Upper lobe of right lung (tissue), 1 donor: ENCODE measurements around the gene NPB. TPM values are rescaled to one million over a fixed set of nuclear protein-coding genes. Genes with fewer than 3 reads are reported as not detected.

Experiments used
- ATAC-seq: fragments of 200-7000 bp; cut with Tn5 transposase; one replicate; pipeline ENCODE4 v1.9.1; 2020; ENCODE audit warnings: mild to moderate bottlenecking, moderate library complexity
- DNase-seq: peaks from one replicate; pipeline ENCODE4 v3.0.0-alpha.2; 2020
- H3K27ac ChIP-seq: fragments of 200-600 bp; one replicate; pipeline ENCODE4 v1.8.0; 2022
- H3K27me3 ChIP-seq: fragments of 200-600 bp; one replicate; pipeline ENCODE4 v1.8.0; 2022; ENCODE audit warnings: mild to moderate bottlenecking
- H3K36me3 ChIP-seq: fragments of 200-600 bp; one replicate; pipeline ENCODE4 v1.8.0; 2022
- H3K4me1 ChIP-seq: fragments of 200-600 bp; one replicate; pipeline ENCODE4 v1.8.0; 2022
- H3K4me3 ChIP-seq: fragments of 200-600 bp; one replicate; pipeline ENCODE4 v1.8.0; 2022; ENCODE audit warnings: mild to moderate bottlenecking
- H3K9me3 ChIP-seq: fragments of 200-600 bp; one replicate; pipeline ENCODE4 v1.8.0; 2022
- CTCF ChIP-seq: fragments of 200-600 bp; IDR thresholded peaks from one replicate; pipeline ENCODE4 v1.8.0; 2022; ENCODE audit warnings: antibody characterized with exemption
- intact Hi-C: fragments of 100-400 bp; cut with DNase I; formaldehyde crosslinking; loops from one replicate; pipeline ENCODE4 v1.11.0; 2022
- total RNA-seq: library from RNA; stranded (reverse); fragmentation: NEBNext Ultra II Directional; extraction: Animal tissue kit (Norgen Biotek cat#: 25700); gene quantifications from one replicate; pipeline ENCODE4 v1.2.1, GENCODE V29; 2021
- donor health status: DM: no; HTN: yes; CAD: no; lungs with severe emphysema.

NPB gene
- total RNA-seq, 1 donor from 2014 or later = 0.55 TPM

GRCh38 chr17:81939881-81940385, 37.9 kb downstream of the NPB start:
- Histone ChIP-seq H3K27me3 (peaks cover 12% of the 10 kb centered on the region), H3K27ac (no peak overlapping the region), H3K36me3 (no peaks in the 10 kb centered on the region), H3K9me3 (no peaks in the 10 kb centered on the region), H3K4me3 (no peak overlapping the region), H3K4me1 (peaks cover 14% of the 10 kb centered on the region)
- no peak for TF ChIP-seq CTCF
- ATAC-seq (no peak), DNase-seq (peak; percentile 69)
- intact Hi-C loops = no loop called here

GRCh38 chr17:81940538-81941483, 38.8 kb downstream of the NPB start:
- no peaks in the 10 kb centered on the region for H3K36me3 ChIP-seq
- H3K4me3 ChIP-seq = no peak overlapping the region
- DNase-seq (no peak), ATAC-seq (no peak)
- peaks cover 14% of the 10 kb centered on the region for H3K4me1 ChIP-seq
- no peaks in the 10 kb centered on the region for H3K9me3 ChIP-seq
- peaks cover 12% of the 10 kb centered on the region for H3K27me3 ChIP-seq
- H3K27ac ChIP-seq = no peak overlapping the region
- intact Hi-C loops = no loop called here
- TF ChIP-seq CTCF = no peak

GRCh38 chr17:81941484-81942166, 39.6 kb downstream of the NPB start:
- no peak for ATAC-seq
- no peak for TF ChIP-seq CTCF
- no peaks in the 10 kb centered on the region for H3K36me3 ChIP-seq

GRCh38 chr17:81942167-81942553, 40.1 kb downstream of the NPB start:
- ATAC-seq = no peak
- Histone ChIP-seq H3K27ac (no peak overlapping the region), H3K4me3 (no peak overlapping the region), H3K27me3 (peaks cover 12% of the 10 kb centered on the region), H3K36me3 (no peaks in the 10 kb centered on the region), H3K4me1 (peaks cover 6% of the 10 kb centered on the region), H3K9me3 (no peaks in the 10 kb centered on the region)
- no peak for DNase-seq
- TF ChIP-seq CTCF = no peak
- intact Hi-C loops = no loop called here

More at GRCh38 chr17:81941484-81942166, 39.6 kb downstream of the NPB start:
- Histone ChIP-seq H3K4me3 (no peak overlapping the region), H3K27me3 (peaks cover 12% of the 10 kb centered on the region), H3K27ac (no peak overlapping the region), H3K4me1 (peaks cover 9% of the 10 kb centered on the region), H3K9me3 (no peaks in the 10 kb centered on the region)
- peak; percentile 64 for DNase-seq
- intact Hi-C loops = no loop called here

GRCh38 chr17:81944858-81945257, 42.8 kb downstream of the NPB start:
- ATAC-seq (no peak), DNase-seq (no peak)
- no peak for TF ChIP-seq CTCF
- Histone ChIP-seq H3K27me3 (peaks cover 12% of the 10 kb centered on the region), H3K36me3 (no peaks in the 10 kb centered on the region), H3K27ac (no peak overlapping the region), H3K4me1 (no peaks in the 10 kb centered on the region), H3K9me3 (no peaks in the 10 kb centered on the region), H3K4me3 (no peak overlapping the region)
- intact Hi-C loops = no loop called here
